Measurements from ENCODE around the gene LGR4. TPM values are rescaled to one million over a fixed set of nuclear protein-coding genes. Genes with fewer than 3 reads are reported as not detected.

LGR4 gene
- total RNA-seq, 1 donor from 2014 or later = 7.5 TPM

GRCh38 chr11:27387362-27387761 lies 85.2 kb downstream of the LGR4 start:
- Histone ChIP-seq H3K27me3 (no peaks in the 10 kb centered on the region), H3K4me3 (no peak overlapping the region), H3K27ac (no peak overlapping the region), H3K9me3 (no peaks in the 10 kb centered on the region), H3K4me1 (no peaks in the 10 kb centered on the region), H3K36me3 (no peaks in the 10 kb centered on the region)
- TF ChIP-seq CTCF (IDR thresholded peaks at IDR 0.05) = no peak
- ATAC-seq (no peak), DNase-seq (no peak)
- intact Hi-C loops (cut with DNase I) = no loop called here

GRCh38 chr11:27386181-27386845 lies 86.3 kb downstream of the LGR4 start:
- no peak overlapping the region for H3K27ac ChIP-seq
- DNase-seq (no peak), ATAC-seq (no peak)
- intact Hi-C loops (cut with DNase I) = no loop called here
- no peaks in the 10 kb centered on the region for H3K36me3 ChIP-seq
- H3K4me3 ChIP-seq = no peak overlapping the region
- no peaks in the 10 kb centered on the region for H3K4me1 ChIP-seq
- TF ChIP-seq CTCF (IDR thresholded peaks at IDR 0.05) = no peak
- no peaks in the 10 kb centered on the region for H3K27me3 ChIP-seq
- H3K9me3 ChIP-seq = no peaks in the 10 kb centered on the region

GRCh38 chr11:27385245-27385644 lies 87.3 kb downstream of the LGR4 start:
- no peak for ATAC-seq
- intact Hi-C loops (cut with DNase I) = no loop called here
- Histone ChIP-seq H3K4me1 (no peaks in the 10 kb centered on the region), H3K27ac (no peak overlapping the region), H3K27me3 (no peaks in the 10 kb centered on the region), H3K9me3 (no peaks in the 10 kb centered on the region), H3K4me3 (no peak overlapping the region), H3K36me3 (no peaks in the 10 kb centered on the region)
- DNase-seq = no peak
- TF ChIP-seq CTCF (IDR thresholded peaks at IDR 0.05) = no peak

GRCh38 chr11:27384227-27384626 lies 88.4 kb downstream of the LGR4 start:
- DNase-seq = no peak
- intact Hi-C loops (cut with DNase I) = no loop called here
- H3K27ac ChIP-seq = no peak overlapping the region
- H3K4me1 ChIP-seq = no peaks in the 10 kb centered on the region
- TF ChIP-seq CTCF (IDR thresholded peaks at IDR 0.05) = no peak
- H3K4me3 ChIP-seq = no peak overlapping the region
- ATAC-seq = no peak
- no peaks in the 10 kb centered on the region for H3K27me3 ChIP-seq
- no peaks in the 10 kb centered on the region for H3K9me3 ChIP-seq
- no peaks in the 10 kb centered on the region for H3K36me3 ChIP-seq

GRCh38 chr11:27383645-27384044 lies 88.9 kb downstream of the LGR4 start:
- TF ChIP-seq CTCF (IDR thresholded peaks at IDR 0.05) = no peak
- ATAC-seq (no peak), DNase-seq (no peak)
- H3K27me3 ChIP-seq = no peaks in the 10 kb centered on the region
- no peaks in the 10 kb centered on the region for H3K36me3 ChIP-seq
- intact Hi-C loops (cut with DNase I) = no loop called here
- no peak overlapping the region for H3K27ac ChIP-seq
- no peak overlapping the region for H3K4me3 ChIP-seq
- H3K4me1 ChIP-seq = no peaks in the 10 kb centered on the region
- no peaks in the 10 kb centered on the region for H3K9me3 ChIP-seq

- no peak overlapping the region for H3K27ac ChIP-seq
- H3K9me3 ChIP-seq = no peaks in the 10 kb centered on the region
- ATAC-seq = no peak
- H3K36me3 ChIP-seq = no peaks in the 10 kb centered on the region
- H3K4me1 ChIP-seq = no peaks in the 10 kb centered on the region
- H3K4me3 ChIP-seq = no peak overlapping the region
- H3K27me3 ChIP-seq = no peaks in the 10 kb centered on the region
- no peak for TF ChIP-seq CTCF (IDR thresholded peaks at IDR 0.05)
- intact Hi-C loops (cut with DNase I) = no loop called here
- no peak for DNase-seq
Observed at GRCh38 chr11:27381238-27381666, 91.3 kb downstream of the LGR4 start.
